Uterus (tissue), 2 donors: ENCODE data around the gene ASB1.

Experiments used
- CTCF ChIP-seq, 4 experiments: fragments of 200-600 bp in 2 of 4; fragments of 450-650 bp in 2 of 4; sonication (generic) in 2 of 4; IDR thresholded peaks; one replicate each; pipeline ENCODE4 v1.5.1; 2016 to 2019; ENCODE audit warnings: antibody characterized with exemption in 4 of 4, mild to moderate bottlenecking in 2 of 4, moderate library complexity in 1 of 4
- POLR2A ChIP-seq, 2 donors: fragments of 450-650 bp; IDR thresholded peaks; one replicate each; pipeline ENCODE4 v1.6.1; 2016; ENCODE audit warnings: antibody characterized with exemption in 2 of 2, mild to moderate bottlenecking in 1 of 2, moderate library complexity in 1 of 2

GRCh38 chr2:238476258-238476657, 49.5 kb downstream of the ASB1 start:
- no peak for TF ChIP-seq CTCF (IDR thresholded peaks at IDR 0.05)
- TF ChIP-seq POLR2A (IDR thresholded peaks at IDR 0.05): no peak
